ENCODE results near the gene MTX1.

- peak; percentile 97 to 99 for TF ChIP-seq CTCF (conservative IDR thresholded peaks at IDR 0.05; ENCODE audit: low read depth in 2 of 2)
- TF ChIP-seq EZH2phosphoT487 (IDR thresholded peaks at IDR 0.05; ENCODE audit: unreplicated experiment), result no peak
- TF ChIP-seq EZH2 (IDR thresholded peaks at IDR 0.05; ENCODE audit: low read depth, unreplicated experiment), result no peak
- no peak for TF ChIP-seq REST (IDR thresholded peaks at IDR 0.05; ENCODE audit: unreplicated experiment)
- TF ChIP-seq POLR2AphosphoS5 (IDR thresholded peaks at IDR 0.05; ENCODE audit: low read depth), result no peak; the same call in 1 of the 2 replicates
Observed at GRCh38 chr1:155167166-155168104, 41.1 kb upstream of the MTX1 start.
